NCI-H2081 treated with DMSO at 0.1 percent for 48 hours (cell line): ENCODE results near the gene DDX20.
"Not testable (repeated sequence)": the region's sequence is repeated elsewhere in the genome, so short reads cannot be mapped to it uniquely, and the experiment has no call there.

ENCODE experiments used
- DNase-seq: peaks from one replicate; lab custom pipeline; 2025; lab: John Stamatoyannopoulos, UW

Gene DDX20

DNA sequence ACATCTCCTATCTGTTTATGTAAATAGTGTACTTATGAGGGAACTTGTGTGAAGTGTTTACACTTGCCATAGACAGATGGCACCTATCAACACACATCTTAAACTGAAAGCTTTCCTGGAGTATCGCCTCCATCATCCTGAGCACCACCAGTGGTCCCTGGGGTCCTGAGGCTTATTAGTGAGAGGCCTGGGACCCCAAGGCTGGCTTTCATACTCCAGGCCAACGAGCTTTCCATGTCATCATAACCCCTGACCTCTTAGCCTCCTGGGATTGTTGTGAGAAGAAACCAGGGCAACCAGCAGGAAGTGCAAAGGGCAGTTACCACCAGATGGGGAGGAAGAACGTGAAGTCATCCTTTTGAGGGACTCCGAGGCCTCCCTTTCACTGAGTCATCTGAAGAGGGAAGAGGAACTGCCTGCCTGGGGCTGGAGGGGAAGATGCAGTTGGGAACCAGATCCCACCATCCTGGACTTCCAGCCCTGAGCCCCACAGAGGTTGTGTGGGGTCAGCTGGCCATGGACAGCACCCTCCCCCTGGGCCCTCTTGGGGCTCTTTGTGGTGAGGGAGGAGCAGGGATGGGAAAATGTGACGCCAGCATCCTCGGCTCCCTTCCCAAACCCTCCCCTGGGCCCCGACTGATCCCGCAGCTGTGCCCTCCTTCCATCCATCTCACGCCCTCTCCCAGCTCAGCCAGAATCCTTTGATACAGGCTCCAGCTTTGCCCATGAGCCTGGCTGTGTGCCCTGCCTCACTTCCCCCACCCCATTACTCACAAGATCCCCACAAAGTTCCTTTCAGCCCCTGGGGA, 22.3 kb upstream of the DDX20 start:
- DNase-seq: no peak

DNA sequence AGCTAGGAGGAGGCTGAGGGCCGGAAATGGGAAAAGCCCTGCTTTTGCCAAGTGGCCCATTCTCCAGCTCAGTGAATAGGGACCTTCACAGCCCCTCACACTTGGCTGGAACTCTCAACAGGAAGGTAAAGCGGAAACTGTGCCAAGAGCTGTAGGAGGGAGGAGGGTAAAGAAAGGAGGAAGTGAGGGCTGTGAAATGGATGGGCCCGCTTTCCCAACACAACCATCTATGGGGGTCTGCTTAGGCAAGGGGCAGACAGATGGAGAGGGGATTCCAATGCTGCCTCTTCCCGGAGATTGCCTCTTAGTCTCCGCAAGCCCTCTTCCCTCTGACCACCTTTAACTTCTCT, 21.7 kb upstream of the DDX20 start:
- no peak for DNase-seq

DNA sequence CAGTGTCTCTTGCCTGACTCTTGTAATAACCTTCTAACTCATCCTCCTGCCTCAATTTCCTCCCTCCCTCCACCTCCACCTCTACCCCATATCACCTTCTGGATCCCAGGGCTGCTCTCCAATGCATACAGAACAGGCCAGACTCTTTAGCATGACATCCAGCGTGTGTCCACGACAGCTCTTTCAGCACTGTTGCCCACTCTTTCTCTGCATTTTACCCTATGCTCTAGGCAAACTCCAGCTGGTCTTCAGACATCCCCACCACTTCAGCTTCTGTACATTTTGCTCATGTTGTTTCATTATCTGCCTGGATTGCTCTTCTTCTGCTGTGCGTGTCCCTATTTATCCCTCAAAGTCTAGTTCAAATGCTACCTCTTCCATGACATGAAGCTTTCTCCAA, 21.3 kb upstream of the DDX20 start:
- DNase-seq: no peak

DNA sequence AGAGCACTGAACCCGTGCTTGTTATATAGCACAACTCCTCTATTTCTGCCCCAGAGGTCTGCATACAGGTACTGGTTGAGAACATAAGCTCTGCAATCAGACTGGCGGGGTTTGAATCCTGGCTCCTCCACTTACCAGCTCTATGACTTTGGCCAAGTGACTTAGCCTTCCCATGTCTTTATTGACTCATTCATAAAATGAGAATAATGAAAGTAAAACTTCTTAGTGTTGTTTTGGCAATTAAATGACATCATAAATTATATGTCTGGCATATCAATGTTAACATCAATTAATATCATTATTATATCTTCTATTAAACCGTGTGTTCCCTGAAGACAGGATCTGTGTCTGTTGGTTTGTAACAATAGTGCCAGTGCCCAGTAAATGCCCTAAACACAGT, 20.8 kb upstream of the DDX20 start:
- no peak for DNase-seq

DNA sequence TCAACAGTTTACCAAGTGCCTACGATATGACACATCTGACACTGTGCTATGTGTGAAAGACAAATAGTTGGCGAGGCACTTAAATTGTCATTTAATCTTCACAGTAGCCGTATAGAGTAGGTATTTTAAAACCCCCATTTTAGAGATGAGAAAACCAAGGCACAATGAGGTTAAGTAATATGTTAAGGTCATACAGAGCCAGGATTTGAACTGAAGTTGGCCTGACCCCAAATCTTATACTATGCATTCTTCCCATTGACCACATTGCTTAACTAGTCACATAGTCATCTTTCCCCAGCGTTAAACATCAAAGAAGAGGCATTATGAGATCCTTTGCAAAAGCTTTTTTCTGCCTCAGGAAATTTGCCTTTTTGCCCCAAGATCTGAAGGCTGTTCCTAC, 20.4 kb upstream of the DDX20 start:
- no peak for DNase-seq

DNA sequence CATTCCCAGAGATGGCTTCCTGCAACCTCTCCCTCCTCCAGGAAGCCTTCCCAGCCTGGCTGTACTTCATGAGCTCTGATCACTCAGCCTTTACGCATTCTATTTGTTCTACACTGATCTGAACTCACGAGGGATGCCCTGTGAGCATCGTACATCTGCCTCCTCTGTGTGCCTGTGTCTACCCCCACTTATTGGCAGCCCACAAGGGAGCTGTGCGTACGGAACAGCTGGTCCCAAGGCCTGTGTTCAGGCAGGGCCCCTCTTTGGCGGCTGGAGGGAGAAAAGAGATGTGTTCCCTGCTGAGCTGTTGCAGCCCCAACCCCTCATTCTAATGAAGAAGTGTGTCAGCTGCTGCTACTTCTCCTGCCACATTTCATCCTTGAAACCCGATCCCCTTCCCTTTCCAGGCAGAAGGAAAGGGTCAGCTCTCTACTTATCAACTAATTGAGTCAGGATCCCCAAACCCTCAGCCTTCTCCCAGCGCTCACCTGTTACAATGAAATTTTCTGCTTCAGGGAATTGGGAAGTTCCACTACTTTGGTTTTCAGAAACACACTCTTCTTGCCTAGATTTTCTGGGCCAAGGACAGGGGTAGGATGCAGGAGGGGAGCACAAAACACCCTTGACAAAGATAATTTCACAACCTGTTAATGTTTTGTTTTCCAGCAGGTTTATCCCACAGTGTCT, 19.7 kb upstream of the DDX20 start:
- DNase-seq: no peak

DNA sequence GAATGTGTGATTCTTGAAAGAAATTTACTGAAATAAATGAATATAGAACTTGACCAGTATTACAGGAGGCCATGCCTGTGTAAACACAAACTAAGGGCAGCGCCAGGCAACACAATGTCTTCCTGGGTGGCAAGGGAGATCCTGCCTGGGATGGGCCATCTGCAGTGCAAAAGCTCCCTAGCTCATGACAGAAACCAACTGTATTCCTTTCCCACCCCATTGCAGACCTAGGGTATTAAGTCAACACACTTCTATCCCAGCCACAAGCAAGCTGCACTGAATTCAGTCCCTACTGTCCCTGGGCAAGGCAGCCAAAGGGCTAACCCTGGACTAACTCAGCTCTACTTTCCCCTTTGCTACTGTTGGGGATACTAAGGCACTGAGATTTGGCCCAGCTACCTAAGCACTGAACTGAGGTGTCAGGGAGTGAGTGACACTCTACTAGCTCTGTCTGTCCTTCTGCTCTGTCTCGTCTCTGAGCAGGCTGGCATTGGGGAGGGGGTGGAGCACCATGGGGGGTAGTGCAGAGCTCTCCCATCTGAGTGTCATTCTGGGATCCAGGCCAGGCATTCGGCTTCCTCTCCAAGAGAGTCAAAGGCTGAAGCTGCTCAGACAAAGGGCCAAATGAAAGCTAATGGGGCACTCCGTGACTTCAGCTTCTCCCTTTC, 19.0 kb upstream of the DDX20 start:
- DNase-seq: no peak

DNA sequence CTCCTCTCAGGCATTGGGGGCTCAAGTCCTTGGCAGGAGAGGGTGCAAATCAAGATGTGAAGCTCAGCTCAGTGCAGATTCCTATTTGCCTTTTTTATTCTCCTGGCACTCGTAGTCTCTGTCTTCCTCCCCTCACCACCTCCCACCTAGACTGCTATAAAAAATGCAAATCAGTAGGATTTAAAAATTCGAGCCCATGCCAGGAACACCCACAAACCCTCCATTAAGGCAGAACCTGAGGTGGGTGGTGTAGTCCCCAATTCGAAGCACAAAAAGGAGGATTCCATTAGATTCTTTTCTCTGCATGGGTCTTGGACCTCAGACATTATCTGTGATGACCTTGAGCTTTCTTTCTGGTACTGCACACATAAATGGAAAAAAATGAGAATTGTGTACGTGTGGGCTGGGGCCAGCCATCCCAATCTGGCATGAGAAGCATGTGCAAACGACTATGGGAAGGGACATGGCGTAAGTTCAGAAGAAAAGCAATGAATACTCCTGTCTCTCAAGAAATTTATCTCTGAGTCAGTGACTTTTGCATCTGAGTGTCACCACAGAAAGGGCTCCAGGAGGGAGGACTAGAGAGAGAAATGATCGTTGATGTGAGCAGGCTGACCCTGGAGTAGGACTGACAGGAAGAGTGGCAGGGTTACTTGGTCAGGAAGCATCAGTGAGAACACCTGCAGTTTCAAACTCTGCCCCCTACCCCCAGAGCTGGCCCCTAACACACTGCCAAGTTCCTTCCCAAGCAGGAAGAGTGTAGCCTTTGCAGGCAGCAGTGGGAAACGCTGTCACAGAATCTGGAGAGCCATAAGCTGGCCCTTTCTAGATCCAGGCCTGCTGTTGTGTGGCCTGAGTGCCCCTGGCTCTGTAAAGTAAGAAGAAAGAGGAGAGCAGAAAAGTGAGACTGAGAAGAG, 18.2 kb upstream of the DDX20 start:
- DNase-seq: no peak

DNA sequence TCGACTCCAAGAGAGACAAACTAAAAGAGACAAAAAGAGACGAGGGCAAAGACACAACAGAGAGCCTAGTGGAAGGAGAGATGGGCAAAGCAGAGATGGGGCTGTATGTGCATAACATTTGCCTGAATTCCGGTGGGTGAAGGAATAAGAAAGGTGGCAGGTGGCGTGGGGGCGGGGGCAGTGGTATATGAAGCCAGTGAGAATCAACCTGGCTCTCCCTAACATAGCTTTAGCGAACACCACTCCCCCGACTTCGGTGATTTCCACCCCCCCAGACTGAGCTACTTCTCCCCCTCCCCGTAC, 17.6 kb upstream of the DDX20 start:
- DNase-seq: no peak

DNA sequence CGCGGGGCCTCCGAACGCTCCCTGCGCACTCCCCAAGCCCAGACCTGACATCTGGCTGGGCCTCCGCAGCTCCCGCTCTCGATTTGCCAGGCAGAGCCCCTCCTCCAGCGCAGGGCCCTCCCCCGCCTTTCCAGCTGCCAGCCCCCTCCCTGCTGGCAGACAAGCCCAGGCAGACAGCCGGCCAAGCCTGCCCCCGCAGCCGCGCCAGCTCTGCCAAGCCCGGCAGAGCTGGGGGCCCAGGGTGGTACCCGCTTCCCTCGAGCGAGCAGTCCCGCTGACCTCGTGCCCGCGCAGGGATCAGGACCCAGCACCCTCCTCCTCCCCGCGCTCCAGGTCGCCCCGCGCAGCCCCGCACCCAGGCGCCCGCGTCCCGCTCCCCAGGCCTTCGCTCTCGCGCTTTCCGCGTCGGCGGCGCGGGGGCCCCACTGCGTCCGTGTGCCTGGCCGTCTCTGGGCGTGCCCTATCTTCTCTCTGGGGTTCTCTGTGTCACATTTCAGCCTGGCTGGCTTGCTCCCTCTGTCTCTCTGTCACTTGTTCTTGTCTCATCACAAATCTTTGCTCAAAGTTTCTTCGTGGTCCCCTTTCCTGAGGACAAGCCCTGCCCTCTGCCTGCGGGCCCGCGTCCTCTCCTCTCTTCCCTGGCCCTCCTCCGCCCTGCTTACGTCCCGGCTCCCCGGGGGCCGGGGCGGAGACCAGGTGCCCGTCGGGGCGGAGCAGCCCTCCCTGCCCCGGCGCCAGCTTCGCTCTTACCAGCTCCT, 17.1 kb upstream of the DDX20 start:
- DNase-seq: no peak

DNA sequence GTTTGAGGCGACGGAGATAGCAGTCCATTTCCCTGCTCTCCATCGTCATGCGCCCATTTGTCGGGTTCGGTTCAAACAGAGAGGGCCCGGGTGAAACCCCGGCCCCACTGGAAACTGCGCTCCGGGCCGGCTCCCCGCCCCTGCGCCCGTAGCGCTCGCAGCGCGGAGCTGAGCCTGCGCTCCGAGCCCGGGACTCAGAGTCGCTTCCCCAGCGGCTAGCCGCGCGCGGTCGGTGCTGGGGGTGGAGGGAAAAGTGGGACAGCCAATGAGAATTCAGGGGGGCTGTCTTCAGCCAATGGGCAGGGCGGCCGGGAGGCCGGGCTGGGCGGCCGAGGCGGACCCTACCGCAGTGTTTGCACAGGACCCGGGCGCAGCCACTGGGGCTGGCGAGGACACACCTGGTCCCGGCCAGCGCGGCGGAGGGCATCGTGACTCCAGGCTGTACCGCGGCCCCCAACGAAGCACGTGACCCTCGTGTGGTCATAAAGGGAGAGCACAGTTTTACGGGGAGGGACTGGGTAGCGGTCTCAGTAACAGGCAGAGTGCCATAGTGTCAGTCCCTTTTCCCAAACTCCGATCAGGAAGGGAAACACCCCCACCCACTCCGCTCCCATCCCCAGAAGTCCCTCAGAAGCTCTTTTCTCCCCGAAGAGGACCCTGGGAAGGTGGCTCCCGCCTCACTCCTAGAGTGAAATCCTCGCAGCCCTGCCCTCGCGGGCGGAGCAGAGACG, 16.3 kb upstream of the DDX20 start, which contains the start of gene INKA2:
TSS of gene INKA2 (minus strand) at position 202 of the 731 bp plus-strand sequence. CDS start at position 49, 153 bp downstream.
- peak; percentile 53 for DNase-seq

DNA sequence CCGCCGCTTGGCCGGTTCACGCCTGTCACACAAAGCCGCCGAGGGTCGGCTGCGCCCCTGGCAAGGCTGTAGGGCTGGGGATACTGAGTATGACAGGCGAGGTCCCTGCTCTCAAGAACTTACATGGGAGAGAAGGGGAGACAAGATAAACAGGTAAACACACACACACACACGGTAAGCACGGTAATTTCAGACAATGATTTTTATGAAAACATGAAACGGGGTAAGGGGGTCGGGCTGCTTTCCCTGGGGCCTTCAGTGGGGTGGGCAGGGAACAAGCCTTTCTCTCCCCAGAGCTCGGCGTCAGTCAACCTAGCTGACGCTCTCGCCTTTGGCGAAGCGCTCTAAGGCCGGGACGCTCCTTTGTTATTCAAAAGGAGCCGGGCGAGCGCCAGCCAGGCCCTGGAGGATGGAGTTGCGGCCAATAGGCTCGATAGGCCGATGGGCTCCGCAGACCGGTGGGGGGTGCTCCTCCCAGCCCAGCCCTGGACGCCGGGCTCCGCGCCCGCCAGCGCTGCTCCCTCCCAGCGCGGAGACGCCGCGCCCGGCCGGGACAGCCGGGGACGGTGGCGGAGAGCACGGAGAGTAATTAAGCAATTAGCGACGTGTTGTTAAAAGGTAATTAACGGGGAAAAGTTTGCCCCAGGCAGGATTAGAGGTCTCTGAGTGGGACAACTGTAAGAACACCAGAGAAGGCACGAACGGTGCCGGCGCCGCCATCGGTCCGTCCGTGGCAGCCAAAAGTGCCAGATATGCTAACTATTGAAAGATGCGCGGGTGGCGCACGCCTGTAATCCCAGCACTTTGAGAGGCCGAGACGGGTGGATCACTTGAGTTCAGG, 15.6 kb upstream of the DDX20 start:
- no peak for DNase-seq

DNA sequence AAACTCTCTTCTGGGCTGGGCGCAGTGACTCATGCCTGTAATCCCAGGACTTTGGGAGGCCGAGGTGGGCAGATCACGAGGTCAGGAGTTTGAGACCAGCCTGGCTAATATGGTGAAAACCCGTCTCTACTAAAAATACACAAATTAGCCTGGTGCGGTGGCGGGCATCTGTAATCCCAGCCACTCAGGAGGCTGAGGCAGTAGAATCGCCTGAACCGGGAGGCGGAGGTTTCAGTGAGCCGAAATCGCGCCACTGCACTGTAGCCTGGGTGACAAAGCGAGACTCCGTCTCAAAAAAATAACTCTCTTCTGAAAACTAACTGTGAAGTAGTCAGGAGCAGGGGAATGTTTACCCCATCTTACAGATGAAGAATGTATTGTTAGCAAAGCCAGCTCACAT, 13.4 kb upstream of the DDX20 start:
- not testable (repeated sequence) for DNase-seq

DNA sequence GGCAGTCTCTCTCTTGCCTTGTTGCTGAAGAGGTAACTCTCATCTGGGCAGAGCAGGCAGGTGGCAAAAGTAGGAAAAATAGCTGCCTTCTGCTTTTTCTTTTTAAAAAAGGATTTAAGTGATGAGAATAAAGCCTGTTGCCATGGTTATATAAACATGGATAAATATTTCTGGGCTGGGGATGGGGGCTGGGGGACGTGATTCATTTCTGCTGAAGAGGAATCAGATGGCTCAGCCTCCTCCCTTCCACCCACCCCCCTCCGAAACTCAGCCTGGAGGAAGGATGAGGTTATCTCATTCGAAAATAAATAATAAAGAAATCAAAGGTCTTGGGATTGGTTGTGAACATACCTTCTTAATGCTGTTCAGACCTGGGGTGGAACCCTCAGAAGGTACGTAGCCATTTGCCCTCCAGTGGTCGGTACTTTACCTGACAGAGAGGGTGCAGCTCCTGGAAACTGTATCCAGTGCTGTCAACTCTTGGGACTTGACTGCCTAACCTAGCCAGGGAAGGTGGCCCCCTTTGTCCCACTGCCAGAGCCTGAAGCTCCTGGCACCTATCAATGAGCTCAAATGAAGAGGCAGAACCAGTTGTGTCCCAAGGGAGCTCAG, 12.7 kb upstream of the DDX20 start:
- DNase-seq: no peak

DNA sequence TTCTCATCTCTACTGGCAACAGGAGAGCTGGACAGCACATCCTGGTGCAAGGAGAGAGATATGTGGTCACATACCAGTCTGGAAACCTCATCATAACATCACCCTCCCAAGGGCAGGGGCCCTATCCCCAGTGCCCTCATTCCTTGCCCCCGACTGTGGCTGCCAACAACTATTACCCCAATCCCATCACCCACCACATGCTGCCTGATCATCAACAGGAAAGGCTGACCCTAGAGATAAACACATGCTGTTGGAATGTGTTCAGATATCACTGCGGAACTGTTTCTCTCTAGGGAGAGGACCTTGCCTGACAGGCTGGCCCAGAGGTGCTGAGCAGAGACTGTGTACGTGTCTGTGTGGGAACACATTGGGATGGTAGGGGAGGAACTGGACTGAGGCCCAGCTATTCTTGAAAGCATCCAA, 12.0 kb upstream of the DDX20 start:
- DNase-seq: no peak

DNA sequence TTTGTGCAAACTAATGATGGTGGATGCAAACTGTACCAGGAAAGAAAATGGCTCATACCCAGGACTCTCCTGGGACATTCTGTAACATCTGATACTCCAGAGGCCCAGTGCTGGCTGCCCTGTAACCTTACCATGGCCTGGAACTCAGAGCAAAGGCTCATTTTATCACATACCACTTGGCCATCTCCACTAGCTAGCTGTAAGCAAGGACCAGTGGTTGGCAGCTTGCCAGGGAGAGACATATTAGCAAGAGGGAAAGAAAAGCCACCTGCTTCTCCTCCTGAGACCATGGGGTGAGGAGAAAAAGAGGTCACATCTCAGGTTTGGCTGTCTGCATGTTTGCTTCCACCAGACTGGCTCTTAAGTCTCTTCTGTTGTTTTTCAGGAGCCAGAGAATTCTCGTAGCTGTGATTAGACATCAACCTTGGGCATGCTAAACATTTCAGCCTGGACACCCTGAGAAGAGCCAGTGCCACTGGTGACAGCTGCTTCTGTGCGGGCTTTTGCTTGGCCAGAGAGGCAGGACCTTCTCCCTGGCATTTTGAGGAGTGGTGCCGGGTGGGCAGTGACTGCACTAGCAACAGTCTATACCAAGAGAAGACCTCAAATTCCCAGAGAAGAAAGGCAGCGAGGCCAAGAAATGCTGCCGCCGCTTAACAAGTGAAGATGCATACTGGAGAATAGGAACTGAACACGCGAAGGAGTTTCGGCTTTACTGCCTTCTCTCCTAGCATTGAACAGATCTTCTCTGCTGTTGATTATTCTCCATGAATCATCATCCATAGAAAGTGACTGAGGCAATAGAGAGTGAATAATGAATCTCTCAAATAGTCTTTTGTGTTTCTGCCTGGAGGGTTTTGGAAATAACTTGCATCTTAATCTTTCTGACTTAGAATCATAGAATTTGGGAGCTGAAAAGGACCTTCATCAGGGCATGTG, 9.8 kb upstream of the DDX20 start:
- DNase-seq: no peak

DNA sequence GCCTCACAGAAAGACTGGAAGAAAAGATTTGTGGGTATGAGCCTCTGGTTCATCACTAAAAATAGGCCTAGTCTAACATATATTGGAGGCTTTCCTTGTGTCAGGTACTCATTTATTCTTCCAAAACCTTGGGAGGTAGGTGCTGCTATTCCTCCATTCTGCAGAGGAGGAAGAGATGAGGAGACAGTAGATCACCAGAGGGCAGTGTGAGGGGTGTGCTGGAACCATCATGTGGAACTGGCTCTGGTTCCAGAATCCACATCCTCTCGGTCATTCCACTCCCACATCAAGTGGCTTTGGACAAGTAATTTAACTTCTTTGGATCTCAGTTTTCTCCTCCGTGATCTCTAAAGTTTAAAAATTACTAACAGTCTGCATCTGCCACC, 9.1 kb upstream of the DDX20 start:
- no peak for DNase-seq

DNA sequence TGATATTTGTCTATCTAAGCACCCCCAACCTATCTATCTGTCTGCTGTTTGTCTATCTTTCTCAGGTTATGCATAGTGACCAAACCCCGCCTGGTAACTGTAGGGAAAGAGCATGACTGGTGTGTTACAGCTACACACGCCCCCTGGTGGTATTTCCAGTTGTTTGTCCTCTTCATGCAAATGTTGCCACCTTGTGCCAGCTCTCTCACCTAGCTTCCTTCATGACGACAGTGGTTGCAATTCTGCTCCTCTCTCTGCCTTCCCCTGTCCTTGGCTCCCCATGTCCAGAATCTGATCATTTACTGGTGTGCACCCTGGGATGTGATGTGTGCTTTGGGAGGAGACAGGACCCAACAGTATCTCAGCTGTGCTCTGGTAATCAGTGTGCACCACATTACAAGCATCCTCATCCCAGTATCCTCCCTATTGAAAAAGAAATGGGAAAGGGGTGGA, 8.4 kb upstream of the DDX20 start:
- no peak for DNase-seq
